ENCODE results near the gene KIRREL2. TPM values are rescaled to one million over a fixed set of nuclear protein-coding genes. Genes with fewer than 3 reads are reported as not detected.
"Not testable (repeated sequence)": the region's sequence is repeated elsewhere in the genome, so short reads cannot be mapped to it uniquely, and the experiment has no call there.

The KIRREL2 gene
- total RNA-seq, 1 donor from 2014 or later: 0.12 TPM

GRCh38 chr19:35888398-35888797, 31.7 kb downstream of the KIRREL2 start:
- DNase-seq: no peak
- no peak overlapping the region for H3K27ac ChIP-seq
- H3K9me3 ChIP-seq: no peaks in the 10 kb centered on the region
- H3K27me3 ChIP-seq (ENCODE audit: low read depth): no peaks in the 10 kb centered on the region
- H3K36me3 ChIP-seq: peaks cover 60% of the 10 kb centered on the region
- no peak overlapping the region for H3K4me3 ChIP-seq
- intact Hi-C loops (cut with DNase I): no loop called here
- no peaks in the 10 kb centered on the region for H3K4me1 ChIP-seq
- TF ChIP-seq CTCF (IDR thresholded peaks at IDR 0.05): no peak
- ATAC-seq: no peak

GRCh38 chr19:35889370-35890112, 32.8 kb downstream of the KIRREL2 start:
- TF ChIP-seq CTCF (IDR thresholded peaks at IDR 0.05): no peak
- Histone ChIP-seq H3K27me3 (ENCODE audit: low read depth) (no peaks in the 10 kb centered on the region), H3K4me3 (no peak overlapping the region), H3K4me1 (no peaks in the 10 kb centered on the region), H3K27ac (no peak overlapping the region), H3K9me3 (no peaks in the 10 kb centered on the region), H3K36me3 (peaks cover 71% of the 10 kb centered on the region)
- intact Hi-C loops (cut with DNase I): no loop called here
- ATAC-seq (peak in 1 of 2 donors; percentile 14), DNase-seq (no peak)

GRCh38 chr19:35890113-35890650, 33.5 kb downstream of the KIRREL2 start:
- Histone ChIP-seq H3K4me1 (no peaks in the 10 kb centered on the region), H3K9me3 (no peaks in the 10 kb centered on the region), H3K27ac (no peak overlapping the region), H3K4me3 (no peak overlapping the region), H3K27me3 (ENCODE audit: low read depth) (no peaks in the 10 kb centered on the region), H3K36me3 (peaks cover 78% of the 10 kb centered on the region)
- no peak for DNase-seq
- peak in 1 of 2 donors; percentile 13 for ATAC-seq
- no peak for TF ChIP-seq CTCF (IDR thresholded peaks at IDR 0.05)
- intact Hi-C loops (cut with DNase I): no loop called here

GRCh38 chr19:35891819-35892218, 35.1 kb downstream of the KIRREL2 start:
- ATAC-seq; H3K4me3 ChIP-seq; DNase-seq; H3K9me3 ChIP-seq; intact Hi-C loops (cut with DNase I); H3K27ac ChIP-seq; H3K27me3 ChIP-seq (ENCODE audit: low read depth); H3K4me1 ChIP-seq: not testable (repeated sequence)
- H3K36me3 ChIP-seq: peaks cover 94% of the 10 kb centered on the region

- intact Hi-C loops (cut with DNase I): no loop called here
- no peak for TF ChIP-seq CTCF (IDR thresholded peaks at IDR 0.05)
- H3K27me3 ChIP-seq (ENCODE audit: low read depth): no peaks in the 10 kb centered on the region
- no peak overlapping the region for H3K27ac ChIP-seq
- no peak for DNase-seq
- no peak for ATAC-seq
- peaks cover 87% of the 10 kb centered on the region for H3K36me3 ChIP-seq
- no peaks in the 10 kb centered on the region for H3K9me3 ChIP-seq
- H3K4me1 ChIP-seq: peaks cover 17% of the 10 kb centered on the region
- H3K4me3 ChIP-seq: no peak overlapping the region
Measured at GRCh38 chr19:35894342-35894741, 37.6 kb downstream of the KIRREL2 start.

GRCh38 chr19:35895911-35896642, 39.4 kb downstream of the KIRREL2 start:
- peaks cover 70% of the 10 kb centered on the region for H3K36me3 ChIP-seq
- ATAC-seq (no peak), DNase-seq (no peak)
- no peak for TF ChIP-seq CTCF (IDR thresholded peaks at IDR 0.05)
- no peaks in the 10 kb centered on the region for H3K9me3 ChIP-seq
- peaks cover 21% of the 10 kb centered on the region for H3K4me1 ChIP-seq
- H3K27ac ChIP-seq: no peak overlapping the region
- intact Hi-C loops (cut with DNase I): no loop called here
- no peaks in the 10 kb centered on the region for H3K27me3 ChIP-seq (ENCODE audit: low read depth)
- H3K4me3 ChIP-seq: no peak overlapping the region

Data from lower lobe of right lung (tissue), 2 donors.